GM21619 (cell line): ENCODE data around the gene GSG1L2.
"Not testable (repeated sequence)": the region's sequence is repeated elsewhere in the genome, so short reads cannot be mapped to it uniquely, and the experiment has no call there.

Experiments used
- ATAC-seq: cut with Tn5 transposase; IDR thresholded peaks from one replicate; pipeline ENCODE4 v1.9.1; 2021; ENCODE audit not compliant: unreplicated experiment

GSG1L2 gene

DNA sequence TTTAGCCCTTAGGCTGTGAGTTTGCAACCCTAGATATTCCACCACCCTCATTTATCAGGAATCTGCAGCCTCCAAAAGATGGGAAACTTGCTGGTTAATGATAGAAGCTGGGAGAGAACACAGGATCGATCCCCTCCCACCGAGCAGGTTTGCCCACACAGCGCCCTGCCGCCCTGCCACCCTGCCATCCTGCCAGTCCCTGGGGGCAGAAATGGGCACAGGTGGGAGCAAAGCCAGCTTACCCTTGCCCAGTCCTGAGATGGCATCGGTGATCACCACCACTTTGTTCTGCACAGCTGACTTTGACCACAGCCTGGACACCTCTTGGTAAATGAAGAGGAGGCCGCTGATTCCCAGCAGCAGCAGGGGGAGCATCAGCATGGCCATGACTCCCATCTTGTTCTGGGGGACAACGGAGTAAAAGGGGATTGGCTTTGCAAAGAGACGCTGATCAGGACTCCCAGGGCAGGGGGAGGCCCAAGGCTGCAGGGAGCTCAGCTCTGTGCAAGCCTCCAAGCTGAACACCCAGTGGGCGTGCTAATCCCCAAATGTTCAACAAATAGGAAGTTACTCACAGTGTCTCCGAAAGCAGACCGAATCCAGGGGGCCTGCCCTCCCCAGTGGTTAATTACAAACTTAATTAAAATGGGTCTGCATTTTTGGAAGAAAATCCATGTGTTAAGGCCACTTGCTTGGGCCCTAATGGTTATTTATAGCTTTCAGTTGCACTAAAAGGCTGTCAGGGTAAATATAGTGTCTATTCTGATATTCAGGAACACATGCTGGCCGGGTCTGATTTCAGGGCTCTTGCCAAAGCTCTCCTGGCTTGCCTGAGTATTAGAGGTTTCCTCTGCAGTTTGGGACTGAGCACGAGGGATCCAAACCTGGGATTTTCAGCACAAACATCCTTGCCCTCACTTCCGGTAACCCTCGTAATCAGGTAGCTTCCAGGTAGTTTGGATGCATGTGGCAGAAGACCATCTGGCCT is 30.7 kb downstream of the GSG1L2 start, which contains the start of gene DHRS7C:
Gene DHRS7C, minus strand, starts transcription at position 704 of the 988 bp plus-strand sequence. Its CDS starts 308 bp downstream, at position 396.
- ATAC-seq, result no peak

DNA sequence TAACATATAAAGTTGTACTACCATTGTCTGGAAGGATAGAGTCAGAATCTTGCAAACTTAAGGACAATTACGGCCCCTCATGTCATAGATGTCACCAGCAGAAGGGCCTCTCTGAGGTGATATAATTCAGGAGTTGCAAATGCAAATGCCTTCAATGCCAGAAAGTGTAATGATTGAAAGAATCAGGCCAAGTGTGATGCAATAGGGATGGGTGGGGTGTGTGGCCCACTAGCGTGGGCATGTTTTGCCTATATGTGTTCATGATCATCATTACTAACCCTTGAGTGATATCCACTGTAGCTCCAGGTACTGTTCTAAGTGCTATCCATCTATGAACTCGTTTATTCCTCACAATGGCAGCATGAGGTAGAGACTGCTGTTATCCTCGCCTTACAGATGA is 31.6 kb downstream of the GSG1L2 start:
- no peak for ATAC-seq

DNA sequence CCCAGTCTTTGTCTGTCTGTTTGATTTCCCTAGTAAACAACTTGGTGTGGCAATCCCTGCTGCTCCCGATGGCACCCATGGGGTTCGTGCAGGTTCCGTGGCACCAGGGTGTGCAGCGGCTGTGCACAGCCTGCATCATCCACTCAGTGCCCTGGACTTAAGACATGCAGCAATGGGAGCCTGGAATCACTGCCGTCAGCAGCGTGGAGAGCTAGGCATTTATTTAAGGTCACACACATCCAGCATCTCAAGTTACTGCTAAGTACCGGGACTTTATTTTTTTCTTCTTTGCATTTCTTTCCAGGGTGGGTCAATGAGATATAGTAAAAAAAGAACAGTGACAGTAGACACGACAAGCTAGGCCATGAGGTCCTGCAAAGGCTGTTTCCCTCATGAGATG is 33.3 kb downstream of the GSG1L2 start:
- ATAC-seq, result no peak

DNA sequence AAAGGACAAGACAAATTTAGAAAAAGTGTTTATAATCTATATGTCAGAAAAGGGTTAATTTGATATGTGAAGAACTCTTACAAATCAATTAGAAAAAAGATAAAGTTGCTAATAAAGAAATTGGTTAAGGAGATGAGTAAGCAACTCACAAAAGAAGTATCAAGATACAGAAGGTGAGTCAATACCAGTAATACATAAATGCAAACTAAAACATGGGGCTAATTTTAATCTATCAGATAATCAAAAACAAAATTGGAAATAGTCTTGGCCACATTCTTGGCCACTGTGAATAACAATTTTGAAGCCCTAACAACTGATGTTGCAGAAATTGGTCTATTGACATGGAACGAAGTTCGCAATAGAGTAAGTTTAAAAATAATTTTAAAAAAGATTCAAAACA is 37.3 kb downstream of the GSG1L2 start:
- ATAC-seq, result no peak

DNA sequence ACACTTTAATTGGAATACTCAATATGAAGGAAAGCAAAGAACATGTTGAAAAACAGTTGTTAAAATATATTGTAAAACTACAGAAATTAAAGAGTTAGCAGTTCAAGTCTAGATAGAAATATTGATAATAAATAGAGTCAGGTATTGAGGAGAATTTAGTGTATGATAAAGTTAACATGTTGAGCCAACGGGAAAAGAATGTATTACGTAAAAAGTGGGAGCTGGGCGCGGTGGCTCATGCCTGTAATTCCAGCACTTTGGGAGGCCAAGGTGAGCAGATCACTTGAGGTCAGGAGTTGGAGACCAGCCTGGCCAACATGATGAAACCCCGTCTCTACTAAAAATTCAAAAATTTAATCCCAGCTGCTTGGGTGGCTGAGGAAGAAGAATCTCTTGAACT is 38.4 kb downstream of the GSG1L2 start:
- not testable (repeated sequence) for ATAC-seq

DNA sequence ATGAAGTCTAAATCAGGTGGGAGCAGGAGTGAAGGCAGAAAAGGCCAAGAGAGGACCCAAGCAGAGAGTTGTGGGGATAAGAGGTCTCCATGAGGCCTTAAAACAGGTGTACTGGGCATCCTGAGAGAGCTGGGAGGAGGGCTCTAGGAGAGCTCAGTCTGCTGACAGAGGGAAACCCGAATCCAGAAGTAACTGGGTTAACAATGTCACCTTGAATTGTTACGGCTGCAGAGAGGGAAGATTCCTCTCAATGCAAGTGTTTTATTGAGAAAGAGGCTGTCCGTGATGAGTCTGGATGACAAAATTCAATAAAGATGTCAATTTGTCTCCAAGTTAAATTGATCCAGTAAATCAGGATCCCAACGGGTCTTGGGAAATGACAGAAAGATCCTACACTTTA is 38.8 kb downstream of the GSG1L2 start:
- no peak for ATAC-seq

DNA sequence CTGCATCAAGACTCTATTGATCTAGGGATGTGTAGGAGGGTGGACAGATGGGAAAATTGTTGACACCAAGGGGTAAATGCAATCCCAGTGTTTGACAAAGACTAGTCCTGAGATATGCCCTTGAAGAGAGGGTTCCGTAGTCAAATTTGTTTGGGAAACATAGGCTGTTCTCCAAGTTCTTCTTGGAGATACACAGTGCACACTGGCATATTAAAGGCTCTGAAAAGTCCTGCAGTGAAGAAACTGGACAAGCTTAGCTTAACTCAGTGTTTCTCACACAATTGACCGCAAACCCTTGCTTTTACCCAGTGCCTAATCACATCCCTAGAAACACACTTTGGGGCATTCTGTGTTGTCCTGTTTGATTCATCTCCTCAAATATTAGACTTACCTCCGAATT is 41.3 kb downstream of the GSG1L2 start:
- no peak for ATAC-seq

DNA sequence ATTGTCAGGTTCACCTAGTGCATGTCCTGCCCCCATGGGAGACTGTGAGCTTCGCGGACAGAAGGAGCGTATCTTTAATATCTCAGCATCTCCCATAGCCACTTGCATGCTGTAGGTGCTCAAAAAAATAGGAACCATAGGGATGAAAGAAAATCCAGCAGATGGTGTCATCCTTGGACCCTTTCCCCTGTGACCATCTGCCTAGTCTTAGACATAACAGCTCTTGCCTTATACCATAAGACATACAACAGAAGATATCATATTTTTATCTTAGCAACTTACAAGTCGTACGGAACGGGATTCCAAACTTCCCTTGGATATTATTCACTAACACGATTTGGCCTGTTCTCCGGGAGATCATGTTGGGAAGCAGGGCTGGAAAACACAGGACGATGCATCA is 45.0 kb downstream of the GSG1L2 start:
- no peak for ATAC-seq

DNA sequence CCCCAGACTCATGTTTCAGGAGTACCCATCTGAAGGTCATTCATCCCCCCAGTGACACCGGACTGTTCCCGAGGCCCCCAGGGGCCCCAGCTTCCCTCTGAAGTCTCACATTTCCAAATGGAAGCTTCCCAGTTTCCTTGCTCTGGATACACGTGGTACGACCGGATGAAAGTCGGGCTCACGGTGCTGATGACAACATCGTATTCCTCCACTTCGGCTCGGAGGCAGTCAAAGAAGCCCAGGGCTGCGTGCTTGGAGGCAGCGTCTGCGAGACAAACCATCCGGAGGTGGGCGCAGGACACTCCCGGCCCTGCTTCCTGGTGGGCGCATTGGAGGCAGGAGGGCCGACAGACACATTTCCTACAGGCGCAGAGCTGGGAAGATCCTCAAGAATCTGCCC is 49.2 kb downstream of the GSG1L2 start:
- no peak for ATAC-seq

DNA sequence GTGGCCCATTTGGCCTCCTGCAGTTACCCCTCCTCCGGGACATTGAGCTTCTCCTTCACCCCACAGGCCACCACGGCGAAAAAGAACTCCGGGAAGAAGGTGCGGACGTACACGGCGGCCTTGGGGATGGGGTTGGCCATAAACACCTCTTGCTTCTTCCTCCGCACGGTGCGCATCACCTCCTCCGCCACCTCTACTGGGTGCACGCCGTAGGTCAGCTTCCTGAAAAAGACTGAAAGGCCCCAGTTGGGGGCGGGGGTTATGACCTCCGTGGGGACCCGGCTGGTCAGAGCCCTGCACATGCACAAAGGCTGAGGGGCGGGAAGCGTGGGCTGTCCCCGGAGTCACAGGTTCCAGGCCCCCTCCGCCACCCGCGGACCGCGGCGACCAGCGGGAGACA is 50.4 kb downstream of the GSG1L2 start:
- no peak for ATAC-seq

DNA sequence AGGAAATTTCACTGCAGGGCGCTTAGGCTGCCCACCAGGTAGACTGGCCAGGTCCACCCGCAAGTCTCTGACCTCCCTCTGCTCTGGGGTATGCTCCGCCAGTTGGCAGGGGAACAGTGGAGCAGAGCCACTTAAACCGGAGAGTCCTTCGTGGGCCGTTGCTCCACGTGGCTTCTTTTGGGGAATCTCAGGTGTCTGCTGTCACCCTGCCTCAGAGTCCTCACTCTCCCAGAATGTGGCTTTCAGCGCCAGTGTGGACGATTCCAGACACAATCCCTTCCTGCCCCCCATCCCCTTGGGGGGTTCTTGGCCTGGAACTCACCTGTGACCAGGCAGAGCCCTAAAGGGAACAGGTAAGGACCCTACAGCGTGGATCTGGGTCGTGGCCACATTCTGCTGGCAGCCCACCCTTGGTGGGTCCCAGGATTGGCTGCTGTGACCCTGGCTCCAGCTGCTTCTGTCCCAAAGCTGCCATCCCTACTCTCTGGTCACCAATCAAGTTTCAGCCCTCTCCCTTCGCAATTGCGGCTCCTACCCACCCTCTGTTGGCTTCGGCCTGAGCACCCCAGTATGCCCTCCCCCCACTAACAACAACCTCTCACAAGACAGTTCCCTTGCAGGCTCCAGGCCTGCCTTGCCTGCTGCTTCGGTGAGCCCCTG is 52.7 kb downstream of the GSG1L2 start:
- no peak for ATAC-seq

DNA sequence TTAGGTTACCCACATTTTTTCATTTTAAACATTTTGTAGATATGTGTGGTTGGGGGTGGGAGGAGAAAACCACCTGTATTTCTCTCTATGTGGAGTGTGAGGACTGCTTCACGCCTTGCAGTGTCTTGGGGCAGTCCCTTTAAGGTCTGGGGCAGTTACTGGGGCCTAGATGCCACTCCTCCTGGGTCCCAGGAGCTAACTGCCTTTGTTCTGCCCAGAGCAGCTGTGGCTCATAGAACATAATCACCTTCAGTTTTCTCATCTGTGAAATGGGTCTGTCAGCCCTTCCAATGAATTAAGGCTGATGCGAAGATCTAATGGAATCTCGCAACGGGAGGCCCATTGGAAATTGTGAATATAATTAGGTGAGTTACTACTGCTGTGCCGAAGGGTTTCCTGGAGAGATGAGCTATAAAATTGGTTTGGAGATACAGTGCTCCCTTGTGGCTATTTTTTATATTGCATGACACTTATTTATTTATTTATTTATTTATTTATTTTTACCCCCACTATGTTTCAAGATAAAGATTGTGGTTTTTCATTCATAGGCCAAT is 53.4 kb downstream of the GSG1L2 start:
- no peak for ATAC-seq

DNA sequence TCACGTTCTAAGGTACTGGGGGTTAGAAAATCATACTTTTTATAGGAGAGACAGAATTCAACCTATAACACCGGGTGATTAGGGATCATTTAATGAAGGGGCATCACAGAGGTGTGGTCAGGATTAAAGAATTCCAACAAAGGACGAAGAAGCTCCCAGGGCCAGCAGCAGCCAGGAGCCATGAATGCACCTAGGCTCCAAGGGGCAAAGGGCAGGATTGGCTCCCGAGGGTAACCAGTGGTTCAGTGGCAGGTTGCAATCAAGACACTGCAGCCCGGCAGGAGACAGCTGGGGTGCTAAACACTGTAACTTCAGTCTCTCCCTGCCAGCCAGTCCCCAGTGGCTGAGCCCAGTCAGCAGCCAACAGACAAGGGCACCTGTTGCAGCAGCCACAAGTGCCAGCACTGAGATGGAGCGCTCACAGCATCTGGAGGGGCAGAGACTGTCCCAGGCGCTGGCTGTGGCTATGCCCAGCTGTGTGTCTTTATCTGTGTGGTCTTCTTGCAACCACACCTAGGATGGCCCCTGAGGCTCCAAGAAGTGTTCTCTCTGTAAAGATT is 54.4 kb downstream of the GSG1L2 start:
- ATAC-seq, result no peak

DNA sequence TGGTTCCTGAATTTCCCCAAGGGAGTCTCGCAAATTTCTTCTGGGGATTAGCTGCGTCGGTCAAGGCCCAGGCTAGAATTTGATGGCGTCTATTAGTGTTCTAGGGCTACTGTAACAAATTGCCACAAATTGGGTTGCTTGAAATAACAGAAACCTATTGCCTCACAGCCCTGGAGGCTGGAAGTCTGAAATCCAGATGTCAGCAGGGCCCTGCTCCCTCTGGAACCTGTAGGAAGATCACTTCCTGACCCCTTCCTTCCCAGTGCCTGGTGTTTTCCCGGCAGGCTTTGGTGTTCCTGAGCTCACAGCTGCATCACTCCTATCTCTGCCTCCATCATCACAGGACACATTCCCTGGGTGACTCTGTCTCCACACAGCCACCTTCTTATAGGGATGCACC is 54.9 kb downstream of the GSG1L2 start:
- no peak for ATAC-seq

DNA sequence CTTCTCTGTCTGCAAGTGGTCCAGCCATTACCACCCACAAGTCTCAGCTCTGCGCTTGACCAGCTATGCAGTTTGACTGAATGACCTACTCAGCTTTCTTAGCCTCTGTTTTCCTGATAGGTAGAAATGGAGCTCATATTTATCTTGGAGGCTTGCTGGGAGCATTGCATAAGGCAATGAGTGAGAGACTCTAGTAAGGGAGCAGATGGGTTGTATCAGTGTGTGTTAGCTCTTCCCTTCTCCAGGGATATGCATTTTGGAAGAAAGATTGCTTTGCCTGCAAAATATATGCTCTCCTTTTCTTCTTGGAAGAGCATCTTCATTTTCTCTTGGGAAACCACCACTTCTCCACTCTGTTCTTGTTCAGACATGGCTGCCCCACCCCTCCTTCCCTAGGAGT is 56.6 kb downstream of the GSG1L2 start:
- ATAC-seq, result no peak

DNA sequence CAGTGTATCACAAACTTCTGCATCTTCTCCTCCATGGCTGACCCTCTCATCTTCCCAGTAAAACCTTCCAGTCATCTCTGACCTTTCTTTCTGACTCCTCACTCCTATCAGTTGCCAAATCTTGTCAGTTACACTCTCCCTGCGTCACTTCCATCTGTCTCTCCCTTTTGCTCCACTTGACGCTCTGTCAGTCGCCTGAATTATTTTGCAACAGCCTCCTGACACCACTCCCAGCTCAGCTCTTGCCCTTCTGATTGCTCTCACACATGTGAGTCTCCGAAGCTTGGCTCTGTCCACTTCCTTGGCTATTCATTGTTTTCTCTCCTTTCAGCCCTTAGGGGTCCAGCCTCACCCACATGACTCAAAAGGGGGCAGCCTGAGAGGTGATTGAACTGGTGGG is 58.2 kb downstream of the GSG1L2 start:
- ATAC-seq, result no peak

DNA sequence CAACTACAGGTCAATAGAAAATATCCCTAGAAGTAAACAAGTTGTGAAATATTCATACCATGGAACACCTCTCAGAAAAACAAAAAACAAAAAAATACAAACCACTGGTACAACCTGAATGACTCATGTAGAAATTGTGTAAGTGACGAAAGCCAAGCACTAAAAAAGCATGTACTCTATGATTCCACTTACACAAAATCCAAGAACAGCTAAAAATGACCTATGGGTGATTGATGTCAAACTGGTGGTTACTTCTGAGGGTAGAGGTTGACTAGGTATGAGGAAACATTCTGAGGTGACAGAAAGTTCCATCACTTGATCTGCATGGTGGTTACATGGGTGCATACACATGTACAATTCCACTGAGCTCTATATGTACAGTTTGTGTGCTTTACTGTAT is 61.6 kb downstream of the GSG1L2 start:
- no peak for ATAC-seq

DNA sequence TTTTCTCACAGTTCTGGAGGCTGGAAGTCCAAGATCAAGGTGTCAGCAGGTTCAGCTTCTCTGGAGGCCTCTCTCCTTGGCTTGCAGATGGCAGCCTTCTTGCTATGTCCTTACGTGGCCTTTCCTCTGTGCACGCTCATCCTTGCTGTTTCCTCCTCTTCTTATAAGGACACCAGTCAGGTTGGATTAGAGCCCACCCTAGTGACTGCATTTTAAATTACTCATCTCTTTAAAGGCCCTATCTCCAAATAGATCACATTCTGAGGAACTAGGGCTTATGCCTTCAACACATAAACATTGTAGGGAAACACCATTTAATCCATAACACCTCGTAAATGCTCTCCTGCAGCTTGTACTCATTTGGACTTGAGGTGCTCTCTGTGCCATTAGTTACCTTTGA is 66.8 kb downstream of the GSG1L2 start:
- no peak for ATAC-seq
